Left cardiac atrium (tissue), 4 donors: ENCODE data around the gene CDC14A. TPM values are rescaled to one million over a fixed set of nuclear protein-coding genes. Genes with fewer than 3 reads are reported as not detected.
"Not testable (repeated sequence)": the region's sequence is repeated elsewhere in the genome, so short reads cannot be mapped to it uniquely, and the experiment has no call there.

Source experiments
- ATAC-seq, 2 donors: fragments of 200-7000 bp; cut with Tn5 transposase; one replicate each; pipeline ENCODE4 v1.9.1; 2020; ENCODE audit warnings: mild to moderate bottlenecking in 2 of 2, moderate library complexity in 2 of 2
- DNase-seq: peaks from one replicate; pipeline ENCODE4 v3.0.0-alpha.2; 2020
- intact Hi-C, 2 donors: fragments of 100-400 bp; cut with DNase I; formaldehyde crosslinking; loops; one replicate each; pipeline versions ENCODE4 v1.14.1 to v1.15.1; 2022 to 2023
- total RNA-seq, 2 donors: library from RNA; stranded (reverse); fragmentation: NEBNext Ultra II Directional; extraction: Animal tissue kit (Norgen Biotek cat#: 25700); gene quantifications; one replicate each; pipeline ENCODE4 v1.2.1, GENCODE V29; 2021
- donor health status: DM: no; HTN: yes; CAD: no.
- donor health status: DM: no; HTN: yes; CAD: no; lungs with severe emphysema.
- donor health status: DM: yes; HTN: yes; CAD: no.
- donor health status: Dilated cardiomyopathy.

Gene CDC14A
- total RNA-seq, 2 donors from 2014 or later = 4.5 to 4.7 TPM

GRCh38 chr1:100358210-100358609, 5.9 kb downstream of the CDC14A start:
- no peak for ATAC-seq
- intact Hi-C loops = loop anchor here in 1 of 2 donors (10.0 kb wide), 1 partner anchor 113 kb away; the partner anchor contains the start of gene DBT
- DNase-seq = no peak

- ATAC-seq (peak in 1 of 2 donors; percentile 27), DNase-seq (no peak)
- intact Hi-C loops = loop anchor here in 1 of 2 donors (10.0 kb wide), 1 partner anchor 114 kb away; the partner anchor contains the start of gene DBT
These were observed 6.8 kb downstream of the CDC14A start for GRCh38 chr1:100359139-100359538.

- ATAC-seq (peak; percentile 69 to 89), DNase-seq (peak; percentile 62)
- intact Hi-C loops = no loop called here
These were observed 8.6 kb downstream of the CDC14A start for GRCh38 chr1:100360790-100361510.

- intact Hi-C loops = no loop called here
- DNase-seq (no peak), ATAC-seq (no peak)
These were observed 9.3 kb downstream of the CDC14A start for GRCh38 chr1:100361511-100362089.

- intact Hi-C loops = no loop called here
- ATAC-seq (no peak), DNase-seq (no peak)
These were observed 10.6 kb downstream of the CDC14A start for GRCh38 chr1:100362821-100363466.

- ATAC-seq = no peak
- no peak for DNase-seq
- intact Hi-C loops = no loop called here
These were observed 11.5 kb downstream of the CDC14A start for GRCh38 chr1:100363831-100364230.

GRCh38 chr1:100364697-100365096, 12.4 kb downstream of the CDC14A start:
- intact Hi-C loops = no loop called here
- no peak for ATAC-seq
- DNase-seq = no peak

- DNase-seq = no peak
- no peak for ATAC-seq
- intact Hi-C loops = no loop called here
These were observed 13.9 kb downstream of the CDC14A start for GRCh38 chr1:100366209-100366525.

GRCh38 chr1:100369339-100369738, 17.0 kb downstream of the CDC14A start:
- ATAC-seq, DNase-seq, intact Hi-C loops: not testable (repeated sequence)

- intact Hi-C loops, ATAC-seq: not testable (repeated sequence)
These were observed 21.6 kb downstream of the CDC14A start for GRCh38 chr1:100373953-100374352.

GRCh38 chr1:100376890-100377289, 24.6 kb downstream of the CDC14A start:
- intact Hi-C loops, ATAC-seq, DNase-seq: not testable (repeated sequence)

More at GRCh38 chr1:100373953-100374352, 21.6 kb downstream of the CDC14A start:
- DNase-seq = not testable (repeated sequence)

GRCh38 chr1:100377590-100378361, 25.5 kb downstream of the CDC14A start:
- ATAC-seq = no peak
- no peak for DNase-seq
- intact Hi-C loops = no loop called here

- no peak for DNase-seq
- ATAC-seq = peak in 1 of 2 donors; percentile 33
- intact Hi-C loops = no loop called here
These were observed 26.6 kb downstream of the CDC14A start for GRCh38 chr1:100378956-100379355.

- no peak for DNase-seq
- ATAC-seq = no peak
- intact Hi-C loops = no loop called here
These were observed 28.3 kb downstream of the CDC14A start for GRCh38 chr1:100380635-100381034.

- intact Hi-C loops = no loop called here
- DNase-seq = no peak
- ATAC-seq = no peak
These were observed 30.4 kb downstream of the CDC14A start for GRCh38 chr1:100382657-100383056.

GRCh38 chr1:100383743-100384405, 31.6 kb downstream of the CDC14A start:
- ATAC-seq (no peak), DNase-seq (no peak)
- intact Hi-C loops = no loop called here

- DNase-seq (no peak), ATAC-seq (no peak)
- intact Hi-C loops = no loop called here
These were observed 34.9 kb downstream of the CDC14A start for GRCh38 chr1:100387209-100387608.

- DNase-seq (no peak), ATAC-seq (peak in 1 of 2 donors; percentile 51)
- intact Hi-C loops = no loop called here
These were observed 35.5 kb downstream of the CDC14A start for GRCh38 chr1:100387657-100388350.
